HCT116 (cell line): ENCODE data around the gene RABGAP1.

Source experiments
- ATF3 ChIP-seq: IDR thresholded peaks from 2 replicates; pipeline ENCODE4 v1.6.1; 2012
- CEBPB ChIP-seq: IDR thresholded peaks from 2 replicates; pipeline ENCODE4 v1.6.1; 2012; ENCODE audit warnings: low read depth
- ELF1 ChIP-seq: IDR thresholded peaks from 2 replicates; pipeline ENCODE4 v1.6.1; 2012; ENCODE audit warnings: low read depth, borderline replicate concordance
- EZH2 ChIP-seq: fragments of 200-600 bp; sonication (generic); IDR thresholded peaks from 2 replicates; pipeline ENCODE4 v1.6.1; 2017; ENCODE audit warnings: antibody characterized with exemption, mixed run types
- EZH2phosphoT487 ChIP-seq: fragments of 200-600 bp; IDR thresholded peaks from 2 replicates; pipeline ENCODE4 v1.6.1; 2018; ENCODE audit warnings: antibody characterized with exemption, borderline replicate concordance
- POLR2A ChIP-seq: IDR thresholded peaks from 2 replicates; pipeline ENCODE4 v1.7.0; 2011; ENCODE audit warnings: borderline replicate concordance; ENCODE audit not compliant: insufficient read depth, insufficient read length; ENCODE audit errors: extremely low read depth
- POLR2AphosphoS5 ChIP-seq: IDR thresholded peaks from 2 replicates; pipeline ENCODE4 v1.6.1; 2011; ENCODE audit warnings: mild to moderate bottlenecking, low read depth, low read length, moderate library complexity
- RAD21 ChIP-seq: IDR thresholded peaks from 2 replicates; pipeline ENCODE4 v1.6.1; 2012; ENCODE audit warnings: low read depth, mild to moderate bottlenecking
- SP1 ChIP-seq: IDR thresholded peaks from 2 replicates; pipeline ENCODE4 v1.6.1; 2012; ENCODE audit warnings: low read depth
- TCF7L2 ChIP-seq: IDR thresholded peaks from 2 replicates; pipeline ENCODE4 v1.7.0; 2011; ENCODE audit warnings: borderline replicate concordance, inconsistent platforms; ENCODE audit not compliant: insufficient read depth, insufficient read length; ENCODE audit errors: extremely low read depth
- TF ChIP-seq, protein P1 (sequence below), 3 experiments: fragments of 200-600 bp in 1 of 3; sonication (generic) in 1 of 3; IDR thresholded peaks in 2 of 3; conservative IDR thresholded peaks in 1 of 3; 2 replicates each; pipeline ENCODE4 v1.5.1; 2012 to 2017; ENCODE audit warnings: low read depth in 2 of 3, low read length in 2 of 3, antibody characterized with exemption in 1 of 3, borderline replicate concordance in 1 of 3, control low read depth in 1 of 3, mild to moderate bottlenecking in 1 of 3, mixed read lengths in 1 of 3, mixed run types in 1 of 3, moderate library complexity in 1 of 3; ENCODE audit not compliant: insufficient read depth in 1 of 3
- TF ChIP-seq, protein P2 (sequence below): IDR thresholded peaks from 2 replicates; pipeline ENCODE4 v1.6.1; 2011; ENCODE audit warnings: mild to moderate bottlenecking, low read length, moderate library complexity; ENCODE audit not compliant: insufficient replicate concordance; ENCODE audit errors: extremely low read depth

- TF ChIP-seq ELF1 (no peak), EZH2 (no peak), POLR2AphosphoS5 (no peak), SP1 (no peak), POLR2A (no peak), EZH2phosphoT487 (no peak), RAD21 (no peak), CEBPB (no peak), TCF7L2 (no peak), ATF3 (no peak)
- TF ChIP-seq, protein P1, sequence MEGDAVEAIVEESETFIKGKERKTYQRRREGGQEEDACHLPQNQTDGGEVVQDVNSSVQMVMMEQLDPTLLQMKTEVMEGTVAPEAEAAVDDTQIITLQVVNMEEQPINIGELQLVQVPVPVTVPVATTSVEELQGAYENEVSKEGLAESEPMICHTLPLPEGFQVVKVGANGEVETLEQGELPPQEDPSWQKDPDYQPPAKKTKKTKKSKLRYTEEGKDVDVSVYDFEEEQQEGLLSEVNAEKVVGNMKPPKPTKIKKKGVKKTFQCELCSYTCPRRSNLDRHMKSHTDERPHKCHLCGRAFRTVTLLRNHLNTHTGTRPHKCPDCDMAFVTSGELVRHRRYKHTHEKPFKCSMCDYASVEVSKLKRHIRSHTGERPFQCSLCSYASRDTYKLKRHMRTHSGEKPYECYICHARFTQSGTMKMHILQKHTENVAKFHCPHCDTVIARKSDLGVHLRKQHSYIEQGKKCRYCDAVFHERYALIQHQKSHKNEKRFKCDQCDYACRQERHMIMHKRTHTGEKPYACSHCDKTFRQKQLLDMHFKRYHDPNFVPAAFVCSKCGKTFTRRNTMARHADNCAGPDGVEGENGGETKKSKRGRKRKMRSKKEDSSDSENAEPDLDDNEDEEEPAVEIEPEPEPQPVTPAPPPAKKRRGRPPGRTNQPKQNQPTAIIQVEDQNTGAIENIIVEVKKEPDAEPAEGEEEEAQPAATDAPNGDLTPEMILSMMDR (IDR thresholded peaks at IDR 0.05 in 2 of 3, conservative IDR thresholded peaks at IDR 0.05 in 1 of 3; ENCODE audit: borderline replicate concordance in 1 of 3, insufficient read depth in 1 of 3, low read depth in 2 of 3, low read length in 2 of 3), result no peak
- TF ChIP-seq, protein P2, sequence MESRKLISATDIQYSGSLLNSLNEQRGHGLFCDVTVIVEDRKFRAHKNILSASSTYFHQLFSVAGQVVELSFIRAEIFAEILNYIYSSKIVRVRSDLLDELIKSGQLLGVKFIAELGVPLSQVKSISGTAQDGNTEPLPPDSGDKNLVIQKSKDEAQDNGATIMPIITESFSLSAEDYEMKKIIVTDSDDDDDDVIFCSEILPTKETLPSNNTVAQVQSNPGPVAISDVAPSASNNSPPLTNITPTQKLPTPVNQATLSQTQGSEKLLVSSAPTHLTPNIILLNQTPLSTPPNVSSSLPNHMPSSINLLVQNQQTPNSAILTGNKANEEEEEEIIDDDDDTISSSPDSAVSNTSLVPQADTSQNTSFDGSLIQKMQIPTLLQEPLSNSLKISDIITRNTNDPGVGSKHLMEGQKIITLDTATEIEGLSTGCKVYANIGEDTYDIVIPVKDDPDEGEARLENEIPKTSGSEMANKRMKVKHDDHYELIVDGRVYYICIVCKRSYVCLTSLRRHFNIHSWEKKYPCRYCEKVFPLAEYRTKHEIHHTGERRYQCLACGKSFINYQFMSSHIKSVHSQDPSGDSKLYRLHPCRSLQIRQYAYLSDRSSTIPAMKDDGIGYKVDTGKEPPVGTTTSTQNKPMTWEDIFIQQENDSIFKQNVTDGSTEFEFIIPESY, result no peak
Observed at GRCh38 chr9:122998448-122998847, 57.6 kb downstream of the RABGAP1 start.
